ENCODE data around the gene PGAM5.
A peak's percentile ranks its signal among the peaks of the same experiment; 100 is the strongest.
"Not testable (repeated sequence)": the region's sequence is repeated elsewhere in the genome, so short reads cannot be mapped to it uniquely, and the experiment has no call there.

The PGAM5 gene

DNA sequence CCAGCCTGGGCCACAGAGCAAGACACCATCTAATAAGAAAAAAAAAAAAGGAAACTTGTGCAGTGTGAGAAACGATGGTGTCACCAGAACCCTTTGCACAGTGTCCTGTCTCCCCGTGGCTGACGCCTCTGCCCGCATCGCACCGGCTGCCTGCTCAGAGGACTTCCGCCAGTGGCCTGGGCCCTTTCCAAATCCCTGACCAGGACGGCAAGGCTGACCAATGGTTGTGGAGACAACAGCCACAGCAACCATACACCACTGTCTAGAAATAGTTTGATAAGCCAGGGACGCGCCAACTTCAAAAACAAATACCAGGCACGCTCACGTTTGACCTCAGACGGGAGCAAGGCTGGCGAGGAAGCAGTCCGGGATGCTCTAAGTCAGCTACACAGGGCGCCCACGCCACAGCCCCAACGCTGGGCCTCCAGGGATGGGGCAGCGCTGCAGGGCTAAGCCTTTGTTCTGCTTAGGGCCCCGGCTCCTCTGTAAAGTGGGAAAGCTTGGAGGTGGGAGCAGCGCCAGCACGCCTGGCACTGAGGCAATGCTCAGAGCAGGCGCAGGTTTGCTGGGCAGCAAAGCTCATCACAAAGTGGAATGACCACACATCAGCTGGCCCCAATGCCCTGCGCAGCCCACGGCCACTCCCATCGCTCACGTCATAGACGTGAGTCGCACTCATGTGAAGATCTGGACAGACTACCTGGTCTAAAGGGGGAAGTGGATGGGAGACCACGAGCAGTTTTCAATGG is 12.5 kb downstream of the PGAM5 start:
- DNase-seq: peak in 1 of 2 donors; percentile 57

GRCh38 chr12:132723764-132724140 is 13.1 kb downstream of the PGAM5 start:
- DNase-seq: no peak

DNA sequence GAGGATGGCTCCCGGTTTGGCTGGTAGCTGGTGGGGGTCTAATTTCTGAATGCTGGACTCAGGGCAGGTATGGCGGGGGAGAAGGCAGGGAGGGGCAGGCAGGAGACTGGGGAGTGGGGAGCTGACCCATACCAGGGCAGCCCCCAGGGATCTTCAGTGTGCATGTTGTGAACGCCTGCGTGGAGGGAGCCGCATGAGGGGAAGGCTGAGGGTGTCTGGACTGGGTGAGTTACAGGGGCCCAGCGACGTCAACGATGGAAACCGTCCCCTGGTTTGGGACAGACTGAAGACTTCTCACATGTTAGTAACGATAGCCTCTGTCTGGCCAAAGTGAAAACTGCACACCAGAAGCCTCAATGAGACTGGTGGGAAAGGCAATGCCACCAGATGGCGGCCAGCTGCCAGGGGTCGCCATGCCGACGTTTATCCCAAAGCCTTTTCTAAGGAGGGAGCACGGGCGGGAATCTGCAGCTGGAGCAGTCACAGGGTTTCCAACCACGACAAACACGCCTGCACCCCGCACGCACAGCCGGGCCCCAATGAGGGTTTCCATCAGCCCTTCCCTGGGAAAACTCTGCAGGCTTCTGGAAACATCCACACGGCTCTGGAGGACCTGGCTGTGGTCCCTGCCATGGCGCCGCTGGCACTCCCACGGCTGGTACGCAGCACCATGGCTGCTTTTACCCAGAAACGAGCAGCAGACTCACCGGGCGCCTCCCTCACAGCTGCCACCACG is 14.0 kb downstream of the PGAM5 start:
- DNase-seq: no peak

- DNase-seq: no peak
These were observed 15.7 kb downstream of the PGAM5 start for GRCh38 chr12:132726386-132726785.

DNA sequence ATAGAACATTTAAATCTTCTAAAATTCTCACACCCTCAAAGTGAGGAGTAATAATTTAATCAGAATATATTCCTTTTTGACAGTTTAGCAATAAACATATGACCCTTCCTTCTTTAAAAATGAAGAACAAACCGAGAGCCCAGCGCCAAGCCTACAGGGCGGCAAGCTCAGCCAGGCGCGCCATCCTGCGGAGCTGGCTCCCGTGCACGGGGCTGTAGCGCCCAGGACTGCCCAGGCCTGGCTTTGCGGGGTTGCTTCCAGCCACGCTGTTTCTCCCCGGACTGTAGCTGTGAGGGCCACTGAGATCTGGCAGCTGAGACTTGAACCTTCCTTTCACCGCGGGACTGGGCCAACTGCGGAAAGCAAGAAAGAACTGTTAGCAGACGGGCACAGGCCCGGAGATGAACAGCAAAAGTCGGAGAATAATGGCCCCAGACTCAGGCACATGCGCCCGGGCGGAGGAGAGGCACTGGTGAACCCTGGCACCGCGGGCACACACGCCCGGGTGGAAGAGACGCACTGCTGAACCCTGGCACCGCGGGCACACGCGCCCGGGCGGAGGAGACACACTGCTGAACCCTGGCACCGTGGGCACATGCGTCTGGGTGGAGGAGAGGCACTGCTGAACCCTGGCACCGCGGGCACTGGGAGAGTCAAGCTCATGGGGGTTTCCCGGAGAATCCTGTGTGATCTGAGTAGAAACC is 16.6 kb downstream of the PGAM5 start:
- DNase-seq: no peak

DNA sequence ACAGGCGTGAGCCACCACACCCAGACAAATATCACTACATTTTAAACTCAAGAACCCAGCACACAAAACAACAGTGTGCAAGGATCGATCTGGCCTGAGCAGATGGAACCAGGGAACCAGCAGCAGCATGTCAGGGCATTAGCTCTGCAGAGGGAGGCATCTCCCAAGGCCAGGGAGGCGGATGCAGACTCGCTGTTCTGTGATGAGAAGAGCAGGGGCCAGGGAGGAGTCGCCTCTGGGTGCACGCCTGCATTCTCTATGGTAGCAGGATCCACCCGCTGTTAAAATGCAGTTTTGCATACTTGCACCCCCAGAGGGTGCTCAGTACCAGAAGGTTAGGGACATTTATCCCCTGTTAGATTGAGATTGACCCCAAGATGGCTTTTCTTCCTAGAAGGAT is 17.9 kb downstream of the PGAM5 start:
- no peak for DNase-seq

- DNase-seq: peak; percentile 24 to 38
These were observed 19.1 kb downstream of the PGAM5 start for GRCh38 chr12:132729541-132730320.

GRCh38 chr12:132730353-132730752 is 19.7 kb downstream of the PGAM5 start:
- no peak for DNase-seq

- no peak for DNase-seq
These were observed 20.9 kb downstream of the PGAM5 start for GRCh38 chr12:132731574-132731973.

DNA sequence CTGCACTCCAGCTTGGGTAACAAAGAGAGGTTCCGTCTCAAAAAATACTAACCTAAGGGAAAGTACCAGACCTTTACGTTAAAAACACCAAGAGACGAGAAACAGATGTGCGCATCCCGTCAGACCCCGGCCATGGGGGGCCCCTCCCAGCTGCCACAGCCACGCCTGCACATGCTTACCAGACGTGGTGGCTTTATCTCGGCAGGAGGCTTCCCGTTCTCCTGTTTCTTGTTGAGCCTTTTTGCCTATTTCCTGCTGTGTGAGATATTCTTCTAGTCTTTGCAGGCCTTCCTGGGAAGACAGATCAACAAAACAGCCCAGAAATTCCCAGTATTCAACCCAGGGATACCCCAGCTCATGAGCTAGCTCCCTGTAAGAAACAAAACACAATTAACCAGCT is 23.6 kb downstream of the PGAM5 start:
- DNase-seq: no peak

DNA sequence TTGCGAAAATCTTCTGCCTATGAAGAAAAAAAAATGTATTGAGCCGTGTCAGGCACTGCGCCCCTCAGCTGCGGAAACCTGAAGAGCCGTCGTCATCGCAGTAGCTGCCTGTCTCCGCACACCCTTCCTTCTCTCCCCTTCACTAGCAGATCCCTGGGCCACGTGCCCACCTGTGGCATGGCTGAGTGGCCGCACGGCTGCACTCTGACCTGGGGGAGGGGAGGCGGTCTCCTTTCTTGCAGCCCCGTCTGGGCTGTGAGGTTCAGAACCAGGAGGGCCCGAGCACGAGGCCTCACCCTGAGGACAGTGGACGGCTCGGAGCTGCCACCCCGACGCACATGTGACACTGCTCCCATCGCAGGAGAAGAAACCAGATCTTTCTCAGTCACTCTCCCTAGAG is 24.9 kb downstream of the PGAM5 start:
- no peak for DNase-seq

DNA sequence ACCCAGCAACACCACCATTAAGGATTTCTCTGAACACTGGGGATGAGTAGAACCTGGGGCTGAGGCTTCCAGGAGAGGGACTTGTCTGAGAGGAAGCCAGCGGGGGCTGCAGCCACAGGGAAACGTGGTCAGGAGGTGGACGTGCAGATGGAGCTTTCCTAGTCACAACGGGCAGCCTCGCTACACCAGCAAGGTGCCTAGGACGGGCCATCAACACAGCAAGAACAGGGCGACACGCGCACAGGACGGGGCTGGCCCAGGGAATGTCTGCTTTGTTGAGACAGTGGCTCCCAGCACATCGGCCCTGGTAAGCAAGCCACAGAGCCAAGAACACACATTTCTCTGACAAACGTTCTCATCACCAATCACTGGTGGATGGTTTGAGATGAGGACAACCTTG is 25.7 kb downstream of the PGAM5 start:
- no peak for DNase-seq

GRCh38 chr12:132736913-132737312 is 26.3 kb downstream of the PGAM5 start:
- DNase-seq: no peak

DNA sequence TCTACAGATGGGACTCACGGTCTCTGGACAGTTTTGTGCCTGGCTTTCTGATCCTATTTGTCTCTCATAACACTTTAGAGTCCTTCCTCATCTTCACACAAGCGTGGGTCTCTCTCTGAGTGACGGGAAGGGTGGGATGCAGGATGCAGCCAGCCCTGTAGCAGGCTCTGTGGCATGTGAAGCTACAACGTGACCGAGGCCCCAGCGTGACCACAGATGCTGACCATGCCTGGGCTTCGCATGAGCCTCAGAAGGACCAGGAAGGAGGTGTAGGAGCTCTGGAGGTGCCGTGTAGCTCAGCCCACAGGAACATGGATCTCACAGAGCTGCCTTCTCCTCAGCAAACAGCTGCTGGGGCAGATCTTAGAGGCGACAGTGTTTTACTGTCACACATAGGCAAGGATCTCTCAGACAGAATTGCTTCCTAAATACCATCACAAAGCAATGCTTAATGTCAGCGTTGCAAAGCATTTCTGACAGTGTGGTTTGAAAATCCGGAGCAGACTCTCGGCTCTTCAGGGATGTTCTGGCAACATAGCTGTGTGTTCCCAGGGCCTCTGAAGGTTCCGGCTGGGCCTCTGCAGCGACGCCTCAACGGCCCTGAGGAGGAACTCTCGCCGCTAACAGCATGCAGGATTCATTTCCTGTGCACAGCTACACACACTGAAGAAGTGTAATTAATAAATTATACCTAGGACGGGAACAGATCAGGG is 29.1 kb downstream of the PGAM5 start:
- DNase-seq: no peak

- no peak for DNase-seq
These were observed 29.6 kb downstream of the PGAM5 start for GRCh38 chr12:132740313-132740646.

DNA sequence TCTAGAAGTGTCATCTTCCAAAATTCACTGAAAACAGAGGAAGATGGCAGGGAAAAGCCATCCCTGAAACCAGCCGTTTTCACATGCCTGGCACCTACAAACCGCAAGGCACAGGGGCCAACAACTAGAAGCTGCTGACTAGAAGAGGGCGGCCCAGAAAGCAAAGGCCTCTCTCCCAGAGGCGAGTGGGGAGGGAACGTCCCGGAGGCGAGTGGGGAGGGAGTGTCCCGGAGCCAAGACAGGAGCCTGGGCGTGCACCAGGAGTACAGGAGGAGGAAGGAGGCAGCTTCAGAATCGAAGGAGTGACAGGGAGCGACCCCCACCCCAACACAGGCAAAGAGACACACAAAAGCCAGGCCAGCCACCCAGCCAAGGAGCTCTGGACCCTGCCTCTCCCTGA is 30.0 kb downstream of the PGAM5 start:
- DNase-seq: no peak

DNA sequence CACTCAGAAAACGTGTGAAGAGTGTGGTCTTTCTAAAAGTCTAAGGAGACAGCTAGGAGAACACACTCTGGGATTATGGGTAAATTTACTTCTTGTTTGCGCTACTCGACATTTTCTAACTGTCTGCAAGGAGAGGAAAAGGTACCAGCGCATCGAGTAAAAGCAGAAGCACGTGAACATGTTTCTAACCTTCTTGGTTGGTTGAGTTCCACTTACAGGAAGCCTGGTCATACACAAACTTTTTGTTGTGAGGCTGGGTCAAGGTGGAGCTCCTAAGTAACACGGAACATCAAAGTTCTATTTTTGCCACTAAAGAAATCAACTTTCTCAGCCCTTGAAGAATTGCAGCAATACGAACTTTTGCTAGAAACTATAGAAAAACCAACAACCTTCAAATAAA is 31.0 kb downstream of the PGAM5 start:
- DNase-seq: no peak

DNA sequence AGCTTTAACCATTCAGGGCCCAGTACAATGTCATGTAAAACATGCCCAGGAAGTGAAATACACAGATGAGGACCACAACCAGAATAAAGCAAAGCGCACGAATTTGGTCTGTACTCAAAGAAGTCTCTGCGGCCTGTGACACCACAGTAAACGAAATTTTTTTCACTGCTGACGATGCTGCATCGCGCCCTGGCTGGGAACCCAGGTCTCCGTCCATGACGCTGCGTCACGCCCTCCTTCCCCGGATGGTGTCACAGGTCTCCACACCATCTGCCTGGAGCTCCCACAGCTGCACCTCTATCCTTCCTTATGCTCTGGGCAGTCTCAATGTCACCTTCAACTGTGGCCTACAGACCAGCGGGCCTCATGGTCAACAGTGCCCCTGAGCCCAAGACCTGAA is 33.2 kb downstream of the PGAM5 start:
- no peak for DNase-seq

GRCh38 chr12:132746613-132747012 is 36.0 kb downstream of the PGAM5 start:
- DNase-seq: no peak

GRCh38 chr12:132747395-132747794 is 36.8 kb downstream of the PGAM5 start:
- no peak for DNase-seq

DNA sequence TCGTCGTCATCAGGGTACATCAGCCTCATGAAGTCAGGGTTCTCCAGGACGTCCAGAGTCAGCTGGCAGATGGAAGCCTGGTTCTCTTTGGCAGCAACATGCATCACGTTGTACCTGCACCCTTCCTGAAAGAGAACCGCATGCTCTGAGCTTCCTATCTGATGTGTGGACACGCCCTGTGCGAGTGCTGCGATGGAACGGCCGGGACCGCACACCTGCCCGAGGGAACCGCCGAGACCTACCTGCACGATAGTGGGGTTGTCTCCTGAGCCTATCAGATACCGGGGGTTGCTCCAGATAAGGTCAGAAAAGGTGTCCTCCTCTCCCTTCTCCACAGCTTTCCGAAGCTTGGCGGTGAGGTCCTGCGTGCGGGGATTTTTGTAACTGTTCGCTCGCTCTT is 37.3 kb downstream of the PGAM5 start:
- no peak for DNase-seq

GRCh38 chr12:132748319-132748718 is 37.7 kb downstream of the PGAM5 start:
- no peak for DNase-seq

DNA sequence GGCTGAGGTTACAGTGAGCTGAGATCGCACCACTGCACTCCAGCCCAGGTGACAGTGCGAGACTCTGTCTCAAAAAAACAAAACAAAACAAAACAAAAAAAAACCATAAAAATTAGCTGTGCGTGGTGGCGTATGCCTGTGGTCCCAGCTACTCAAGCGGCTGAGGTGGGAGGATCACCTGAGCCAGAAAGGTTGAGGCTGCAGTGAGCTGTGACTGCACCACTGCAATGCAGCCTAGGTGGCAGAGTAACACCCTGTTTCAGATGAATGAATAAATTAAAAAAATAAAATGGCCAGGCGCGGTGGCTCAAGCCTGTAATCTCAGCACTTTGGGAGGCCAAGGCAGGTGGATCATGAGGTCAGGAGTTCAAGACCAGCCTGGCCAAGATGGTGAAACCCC is 43.0 kb downstream of the PGAM5 start:
- DNase-seq: not testable (repeated sequence)

Data from inflammatory macrophage treated with lipopolysaccharide for 1 hour (primary cell).